NK-92 (cell line): ENCODE results near the gene TAL2.
"Not testable (repeated sequence)": the region's sequence is repeated elsewhere in the genome, so short reads cannot be mapped to it uniquely, and the experiment has no call there.

Source experiments
- DNase-seq: peaks from one replicate; lab custom pipeline; 2025; ENCODE audit not compliant: unreplicated experiment; lab: John Stamatoyannopoulos, UW

Gene TAL2

GRCh38 chr9:105703638-105704037 is 41.4 kb downstream of the TAL2 start:
- not testable (repeated sequence) for DNase-seq

- DNase-seq: no peak
These were observed 43.9 kb downstream of the TAL2 start for GRCh38 chr9:105706156-105706555.

GRCh38 chr9:105708405-105708804 is 46.1 kb downstream of the TAL2 start:
- DNase-seq: no peak

- no peak for DNase-seq
These were observed 48.4 kb downstream of the TAL2 start for GRCh38 chr9:105710638-105711037.

DNA sequence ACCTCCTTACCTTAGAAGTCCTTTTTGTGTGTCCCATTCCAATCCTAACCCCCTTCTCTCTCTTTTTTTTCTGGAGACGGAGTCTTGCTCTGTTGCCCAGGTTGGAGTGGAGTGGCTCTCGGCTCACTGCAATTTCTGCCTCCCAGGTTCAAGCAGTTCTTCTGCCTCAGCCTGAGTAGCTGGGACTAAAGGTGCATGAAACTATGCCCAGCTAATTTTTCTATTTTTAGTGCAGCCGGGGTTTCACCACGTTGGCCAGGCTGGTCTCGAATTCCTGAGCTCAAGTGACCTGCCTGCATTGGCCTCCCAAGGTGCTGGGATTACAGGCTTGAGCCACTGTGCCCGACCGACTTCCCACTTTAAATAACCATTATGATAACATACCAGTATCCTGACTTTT is 49.6 kb downstream of the TAL2 start:
- no peak for DNase-seq

GRCh38 chr9:105712297-105712696 is 50.0 kb downstream of the TAL2 start:
- DNase-seq: no peak
